HG03378 (cell line): ENCODE results near the gene SLC18A3.

Source experiments
- ATAC-seq: cut with Tn5 transposase; IDR thresholded peaks from one replicate; pipeline ENCODE4 v1.9.1; 2021; ENCODE audit warnings: mild to moderate bottlenecking, moderate library complexity; ENCODE audit not compliant: unreplicated experiment

SLC18A3 gene

GRCh38 chr10:49610114-49610457 lies at the start of gene SLC18A3:
Gene SLC18A3, plus strand, starts transcription at chr10:49610310. Its CDS starts 431 bp downstream, at chr10:49610741.
- no peak for ATAC-seq

GRCh38 chr10:49560526-49560925 lies 49.6 kb upstream of the SLC18A3 start:
- no peak for ATAC-seq

- no peak for ATAC-seq
Observed at GRCh38 chr10:49562893-49563292, 47.2 kb upstream of the SLC18A3 start.

GRCh38 chr10:49564461-49565009 lies 45.6 kb upstream of the SLC18A3 start:
- no peak for ATAC-seq

GRCh38 chr10:49567810-49568209 lies 42.3 kb upstream of the SLC18A3 start:
- no peak for ATAC-seq

- peak; percentile 76 for ATAC-seq
Observed at GRCh38 chr10:49568235-49568634, 41.9 kb upstream of the SLC18A3 start.

- no peak for ATAC-seq
Observed at GRCh38 chr10:49569031-49569631, 41.0 kb upstream of the SLC18A3 start.

- ATAC-seq: no peak
Observed at GRCh38 chr10:49571388-49571787, 38.7 kb upstream of the SLC18A3 start.

GRCh38 chr10:49572594-49573114 lies 37.5 kb upstream of the SLC18A3 start:
- no peak for ATAC-seq

- no peak for ATAC-seq
Observed at GRCh38 chr10:49575489-49576072, 34.5 kb upstream of the SLC18A3 start.

GRCh38 chr10:49577182-49577925 lies 32.8 kb upstream of the SLC18A3 start:
- no peak for ATAC-seq

GRCh38 chr10:49578392-49578791 lies 31.7 kb upstream of the SLC18A3 start:
- no peak for ATAC-seq

GRCh38 chr10:49579621-49580020 lies 30.5 kb upstream of the SLC18A3 start:
- no peak for ATAC-seq

- no peak for ATAC-seq
Observed at GRCh38 chr10:49585387-49585786, 24.7 kb upstream of the SLC18A3 start.

GRCh38 chr10:49587981-49588380 lies 22.1 kb upstream of the SLC18A3 start:
- ATAC-seq: no peak

- peak; percentile 64 for ATAC-seq
Observed at GRCh38 chr10:49592726-49593563, 17.2 kb upstream of the SLC18A3 start.

- no peak for ATAC-seq
Observed at GRCh38 chr10:49593564-49593875, 16.6 kb upstream of the SLC18A3 start.

- no peak for ATAC-seq
Observed at GRCh38 chr10:49593998-49594397, 16.1 kb upstream of the SLC18A3 start.

GRCh38 chr10:49594594-49594993 lies 15.5 kb upstream of the SLC18A3 start:
- no peak for ATAC-seq

GRCh38 chr10:49595003-49595712 lies 15.0 kb upstream of the SLC18A3 start:
- no peak for ATAC-seq
